HL-60 (cell line): ENCODE measurements around the gene SFXN5.

Experiments
- DNase-seq, 2 experiments: peaks; one replicate each; pipeline ENCODE4 v3.0.0-alpha.2; 2010 to 2020; ENCODE audit warnings: low read depth in 1 of 2, low spot score in 1 of 2
- H3K27ac ChIP-seq: fragments of 250-450 bp; sonication (Bioruptor Pico); replicated peaks from 2 replicates; pipeline ENCODE4 v1.5.1; 2020; ENCODE audit warnings: mild to moderate bottlenecking, moderate library complexity
- H3K27me3 ChIP-seq: fragments of 250-450 bp; sonication (Bioruptor Pico); 2 replicates; pipeline ENCODE4 v1.5.1; 2021; ENCODE audit warnings: mild to moderate bottlenecking, moderate library complexity; ENCODE audit not compliant: insufficient read depth, poor library complexity, severe bottlenecking
- H3K4me3 ChIP-seq: replicated peaks from 2 replicates; pipeline ENCODE4 v1.5.1; 2011; ENCODE audit warnings: mild to moderate bottlenecking, control low read depth, low read length; ENCODE audit not compliant: insufficient read depth
- GABPA ChIP-seq: IDR thresholded peaks from 2 replicates; pipeline ENCODE4 v1.6.1; 2012; ENCODE audit warnings: low read depth
- POLR2AphosphoS5 ChIP-seq: IDR thresholded peaks from 2 replicates; pipeline ENCODE4 v1.6.1; 2012; ENCODE audit warnings: low read depth
- REST ChIP-seq: IDR thresholded peaks from 2 replicates; pipeline ENCODE4 v1.6.1; 2012; ENCODE audit warnings: low read depth; ENCODE audit not compliant: insufficient replicate concordance
- SPI1 ChIP-seq: IDR thresholded peaks from 2 replicates; pipeline ENCODE4 v1.6.1; 2012; ENCODE audit warnings: low read depth, mild to moderate bottlenecking, borderline replicate concordance
- TF ChIP-seq, protein P1 (sequence below): IDR thresholded peaks from one replicate; pipeline ENCODE4 v1.5.1; 2011; ENCODE audit warnings: low read length, control low read depth, inconsistent platforms; ENCODE audit not compliant: insufficient read depth

SFXN5 gene

GRCh38 chr2:72916743-72917137 is 154.8 kb downstream of the SFXN5 start:
- DNase-seq, result no peak
- Histone ChIP-seq H3K27ac (no peak overlapping the region), H3K4me3 (no peak overlapping the region), H3K27me3 (peaks cover 84% of the 10 kb centered on the region)
- TF ChIP-seq POLR2AphosphoS5 (no peak), SPI1 (no peak), REST (no peak), GABPA (no peak)
- TF ChIP-seq, protein P1, sequence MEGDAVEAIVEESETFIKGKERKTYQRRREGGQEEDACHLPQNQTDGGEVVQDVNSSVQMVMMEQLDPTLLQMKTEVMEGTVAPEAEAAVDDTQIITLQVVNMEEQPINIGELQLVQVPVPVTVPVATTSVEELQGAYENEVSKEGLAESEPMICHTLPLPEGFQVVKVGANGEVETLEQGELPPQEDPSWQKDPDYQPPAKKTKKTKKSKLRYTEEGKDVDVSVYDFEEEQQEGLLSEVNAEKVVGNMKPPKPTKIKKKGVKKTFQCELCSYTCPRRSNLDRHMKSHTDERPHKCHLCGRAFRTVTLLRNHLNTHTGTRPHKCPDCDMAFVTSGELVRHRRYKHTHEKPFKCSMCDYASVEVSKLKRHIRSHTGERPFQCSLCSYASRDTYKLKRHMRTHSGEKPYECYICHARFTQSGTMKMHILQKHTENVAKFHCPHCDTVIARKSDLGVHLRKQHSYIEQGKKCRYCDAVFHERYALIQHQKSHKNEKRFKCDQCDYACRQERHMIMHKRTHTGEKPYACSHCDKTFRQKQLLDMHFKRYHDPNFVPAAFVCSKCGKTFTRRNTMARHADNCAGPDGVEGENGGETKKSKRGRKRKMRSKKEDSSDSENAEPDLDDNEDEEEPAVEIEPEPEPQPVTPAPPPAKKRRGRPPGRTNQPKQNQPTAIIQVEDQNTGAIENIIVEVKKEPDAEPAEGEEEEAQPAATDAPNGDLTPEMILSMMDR, result no peak

DNA sequence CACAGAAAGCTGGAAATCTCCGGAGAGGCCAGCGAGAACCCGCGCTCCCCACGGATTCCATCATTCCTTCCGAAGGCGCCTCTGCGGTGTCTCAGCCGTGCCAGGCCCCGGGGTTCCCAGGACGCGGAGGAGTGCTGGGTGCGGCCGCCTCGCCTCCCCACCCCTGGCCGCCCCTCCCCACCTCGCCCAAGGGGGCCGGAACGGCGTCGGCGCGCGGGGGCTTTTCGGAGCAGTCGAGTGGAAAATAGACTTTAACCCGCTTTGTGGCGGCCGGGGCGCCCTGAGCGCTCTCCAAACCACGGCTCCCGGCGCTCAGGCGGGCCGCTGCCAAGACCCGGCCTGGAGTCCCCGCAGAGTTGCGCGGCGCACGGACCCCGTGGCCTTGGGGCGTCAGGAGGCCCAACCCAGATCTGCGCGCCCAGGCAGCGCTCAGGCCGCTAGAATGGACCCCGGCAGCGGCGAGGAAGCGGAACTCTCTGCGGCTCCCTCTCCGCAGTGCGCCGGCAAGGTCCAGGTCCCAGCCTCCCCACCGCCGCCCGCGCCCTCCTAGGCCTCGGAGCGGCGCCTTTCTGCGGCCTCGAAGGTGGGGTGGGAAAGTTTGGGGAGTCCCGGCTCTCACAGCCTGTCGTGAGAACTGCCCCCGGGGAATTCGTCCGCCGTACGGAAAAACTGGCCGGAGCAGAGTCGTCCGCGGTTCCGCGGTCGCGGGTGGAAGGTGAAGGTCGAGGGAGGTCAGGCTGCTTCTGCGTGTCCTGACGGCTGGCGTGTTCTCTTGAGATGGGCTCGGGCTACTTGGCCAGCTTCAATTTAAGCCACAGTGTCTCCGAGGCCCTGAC is 155.4 kb downstream of the SFXN5 start:
- no peak overlapping the region for H3K27ac ChIP-seq
- no peak overlapping the region; the same call in 1 of the 2 replicates for H3K4me3 ChIP-seq
- DNase-seq, result peak in 1 of 2 experiments; percentile 35
- peaks cover 79% of the 10 kb centered on the region for H3K27me3 ChIP-seq
- no peak for TF ChIP-seq REST
- TF ChIP-seq SPI1, result peak; percentile 4; the same call in 1 of the 2 replicates
- no peak for TF ChIP-seq POLR2AphosphoS5

DNA sequence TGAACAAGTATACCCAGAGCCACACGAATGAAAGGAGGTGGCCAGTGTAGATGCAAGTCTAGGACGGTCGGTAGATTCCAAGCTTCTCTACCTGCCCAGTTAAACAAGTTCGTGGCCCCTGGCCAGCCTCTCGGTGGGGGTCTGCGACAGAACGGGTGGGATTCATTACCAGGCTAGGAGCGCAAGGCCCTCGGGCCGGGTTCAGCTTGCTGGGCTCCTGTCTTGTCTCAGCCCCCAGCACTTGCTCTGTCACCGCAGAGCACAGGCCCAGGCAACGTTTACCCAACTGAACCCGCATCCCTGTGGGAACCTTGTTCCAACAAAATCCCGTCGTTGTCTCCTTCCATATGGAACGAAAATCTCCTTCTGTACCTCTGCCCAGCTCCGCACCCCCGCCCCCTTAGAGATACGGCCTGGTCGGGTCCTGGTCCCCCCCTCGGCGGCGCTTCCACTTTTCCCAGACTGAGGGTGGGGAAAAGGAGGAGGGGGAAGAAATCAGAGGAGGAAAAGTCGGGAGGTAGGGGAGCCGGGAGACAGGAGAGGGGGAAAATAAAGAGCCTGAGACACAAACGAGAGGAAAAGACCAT is 156.1 kb downstream of the SFXN5 start:
- DNase-seq, result no peak
- TF ChIP-seq GABPA (no peak), SPI1 (no peak), POLR2AphosphoS5 (no peak), REST (no peak)
- TF ChIP-seq, protein P1, result no peak
- peaks cover 75% of the 10 kb centered on the region for H3K27me3 ChIP-seq
- H3K4me3 ChIP-seq, result no peak overlapping the region
- H3K27ac ChIP-seq, result no peak overlapping the region
